GM12878 (cell line): Measurements from ENCODE around the gene NR2E3. TPM values are rescaled to one million over a fixed set of nuclear protein-coding genes. Genes with fewer than 3 reads are reported as not detected.

ENCODE experiments used
- BHLHE40 ChIP-seq, 2 experiments: fragments of 450-650 bp in 1 of 2; IDR thresholded peaks; 2 replicates each; pipeline ENCODE4 v1.6.1; 2011 to 2017; ENCODE audit warnings: low read depth in 2 of 2, borderline replicate concordance in 1 of 2, improper control_type of control experiment in 1 of 2, low read length in 1 of 2, mild to moderate bottlenecking in 1 of 2
- EP300 ChIP-seq, 2 experiments: fragments of 150-350 bp in 1 of 2; IDR thresholded peaks; 2 replicates each; pipeline ENCODE4 v1.6.1; 2011 to 2012; ENCODE audit warnings: low read depth in 2 of 2, low read length in 2 of 2, borderline replicate concordance in 1 of 2, improper control_type of control experiment in 1 of 2, inconsistent platforms in 1 of 2; ENCODE audit not compliant: control insufficient read depth in 1 of 2
- MTA3 ChIP-seq: IDR thresholded peaks from 2 replicates; pipeline ENCODE4 v1.6.1; 2012; ENCODE audit warnings: low read length, inconsistent platforms, borderline replicate concordance
- NKRF ChIP-seq: fragments of 450-650 bp; conservative IDR thresholded peaks from 2 replicates; pipeline ENCODE4 v1.6.1; 2017; ENCODE audit warnings: mild to moderate bottlenecking, moderate library complexity
- STAT1 ChIP-seq: fragments of 450-650 bp; conservative IDR thresholded peaks from 2 replicates; pipeline ENCODE4 v1.6.1; 2014; ENCODE audit warnings: antibody characterized with exemption, mild to moderate bottlenecking
- ZBTB4 ChIP-seq: fragments of 450-650 bp; formaldehyde crosslinking; IDR thresholded peaks from 2 replicates; pipeline ENCODE4 v1.4.0; 2022; ENCODE audit warnings: mild to moderate bottlenecking, moderate library complexity
- ZNF274 ChIP-seq: IDR thresholded peaks from one replicate; pipeline ENCODE4 v1.8.0; 2011; ENCODE audit not compliant: insufficient read length, insufficient read depth
- polyA plus RNA-seq, 11 experiments: library from polyadenylated mRNA; depleted of rRNA in 4 of 11; unstranded in 6 of 11; stranded (reverse) in 5 of 11; fragments of >200 nt; fragmentation: Nextera tagmentation in 4 of 11; fragmentation: Illumina TruSeq in 1 of 11; extraction: Ambion mirVana in 4 of 11; extraction: Trizol in 1 of 11; gene quantifications; 1 replicate in 1 of 11; 2 replicates in 10 of 11; pipeline versions ENCODE4 v1.2.1 to v1.2.3, GENCODE V29; 2011 to 2016; ENCODE audit warnings: inconsistent platforms in 2 of 11, missing spikeins in 2 of 11, low read depth in 1 of 11
- total RNA-seq, 4 experiments: library from RNA; depleted of rRNA in 3 of 4; stranded (reverse); fragments of >200 nt in 3 of 4; fragmentation: Illumina TruSeq in 1 of 4; extraction: Trizol in 1 of 4; gene quantifications; 2 replicates each; pipeline versions ENCODE4 v1.2.1 to v1.2.3, GENCODE V29; 2013 to 2021

Gene NR2E3
- total and polyA plus RNA-seq, 10 of the 15 experiments (the other 5 are each of a cell fraction or from before 2014, with no cell fraction given), result 0.05 to 0.11 (median 0.11) TPM; not detected in 7

- no peak for TF ChIP-seq ZBTB4 (CRISPR knock-in tag)
- no peak for TF ChIP-seq STAT1
- TF ChIP-seq ZNF274, result no peak
- no peak for TF ChIP-seq BHLHE40 (IDR thresholded peaks at IDR 0.05; ENCODE audit: borderline replicate concordance in 1 of 2, low read depth in 2 of 2, low read length in 1 of 2)
- no peak for TF ChIP-seq NKRF
- no peak for TF ChIP-seq EP300 (IDR thresholded peaks at IDR 0.05; ENCODE audit: borderline replicate concordance in 1 of 2, control insufficient read depth in 1 of 2, low read depth in 2 of 2, low read length in 2 of 2)
- TF ChIP-seq MTA3, result no peak
These were observed 1.7 kb downstream of the NR2E3 start (continued) for GRCh38 chr15:71811752-71812735.
